ENCODE data around the gene NIP7. TPM values are rescaled to one million over a fixed set of nuclear protein-coding genes. Genes with fewer than 3 reads are reported as not detected.

Gene NIP7
- total RNA-seq, 2 donors from 2014 or later: 11.0 to 33.4 TPM

- no peak overlapping the region for H3K27ac ChIP-seq
- DNase-seq (ENCODE audit: low spot score) (no peak), ATAC-seq (ENCODE audit: insufficient number of reproducible peaks, low FRiP score, low read depth) (no peak)
- H3K4me1 ChIP-seq (ENCODE audit: control insufficient read depth in 1 of 2, low read depth in 2 of 2): no peaks in the 10 kb centered on the region
- peaks cover 14% of the 10 kb centered on the region for H3K36me3 ChIP-seq
- no peak overlapping the region for H3K4me3 ChIP-seq
- TF ChIP-seq, protein P1, sequence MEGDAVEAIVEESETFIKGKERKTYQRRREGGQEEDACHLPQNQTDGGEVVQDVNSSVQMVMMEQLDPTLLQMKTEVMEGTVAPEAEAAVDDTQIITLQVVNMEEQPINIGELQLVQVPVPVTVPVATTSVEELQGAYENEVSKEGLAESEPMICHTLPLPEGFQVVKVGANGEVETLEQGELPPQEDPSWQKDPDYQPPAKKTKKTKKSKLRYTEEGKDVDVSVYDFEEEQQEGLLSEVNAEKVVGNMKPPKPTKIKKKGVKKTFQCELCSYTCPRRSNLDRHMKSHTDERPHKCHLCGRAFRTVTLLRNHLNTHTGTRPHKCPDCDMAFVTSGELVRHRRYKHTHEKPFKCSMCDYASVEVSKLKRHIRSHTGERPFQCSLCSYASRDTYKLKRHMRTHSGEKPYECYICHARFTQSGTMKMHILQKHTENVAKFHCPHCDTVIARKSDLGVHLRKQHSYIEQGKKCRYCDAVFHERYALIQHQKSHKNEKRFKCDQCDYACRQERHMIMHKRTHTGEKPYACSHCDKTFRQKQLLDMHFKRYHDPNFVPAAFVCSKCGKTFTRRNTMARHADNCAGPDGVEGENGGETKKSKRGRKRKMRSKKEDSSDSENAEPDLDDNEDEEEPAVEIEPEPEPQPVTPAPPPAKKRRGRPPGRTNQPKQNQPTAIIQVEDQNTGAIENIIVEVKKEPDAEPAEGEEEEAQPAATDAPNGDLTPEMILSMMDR (IDR thresholded peaks at IDR 0.05): no peak
- no peaks in the 10 kb centered on the region for H3K9me3 ChIP-seq
- no peaks in the 10 kb centered on the region for H3K27me3 ChIP-seq (replicated peaks; ENCODE audit: insufficient read depth)
These were observed 38.4 kb upstream of the NIP7 start for GRCh38 chr16:69301187-69301586.

DNA sequence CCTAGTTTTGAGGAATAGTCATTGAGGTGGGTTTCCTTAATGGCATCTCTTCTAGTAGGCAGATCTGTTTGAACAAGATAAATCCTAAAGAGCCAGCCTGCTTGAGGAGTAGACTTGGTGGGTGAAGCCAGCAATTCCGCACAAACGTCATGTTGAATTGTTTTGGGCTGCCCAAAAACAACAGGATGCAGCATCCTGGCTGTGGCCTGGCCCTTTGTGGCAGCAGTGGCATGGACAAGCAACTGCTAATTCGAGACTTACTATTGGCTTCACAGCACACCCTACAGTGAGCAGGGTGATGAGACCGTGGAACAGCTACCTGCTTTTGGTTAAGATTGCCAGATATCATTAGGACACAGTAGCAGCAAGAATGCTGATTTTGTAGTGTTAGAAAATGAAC lies 37.7 kb upstream of the NIP7 start:
- no peak overlapping the region for H3K27ac ChIP-seq
- TF ChIP-seq, protein P1 (IDR thresholded peaks at IDR 0.05): no peak
- no peaks in the 10 kb centered on the region for H3K9me3 ChIP-seq
- H3K4me3 ChIP-seq: no peak overlapping the region
- peaks cover 14% of the 10 kb centered on the region for H3K36me3 ChIP-seq
- no peaks in the 10 kb centered on the region for H3K27me3 ChIP-seq (replicated peaks; ENCODE audit: insufficient read depth)
- H3K4me1 ChIP-seq (ENCODE audit: control insufficient read depth in 1 of 2, low read depth in 2 of 2): no peaks in the 10 kb centered on the region
- ATAC-seq (ENCODE audit: insufficient number of reproducible peaks, low FRiP score, low read depth) (no peak), DNase-seq (ENCODE audit: low spot score) (no peak)

DNA sequence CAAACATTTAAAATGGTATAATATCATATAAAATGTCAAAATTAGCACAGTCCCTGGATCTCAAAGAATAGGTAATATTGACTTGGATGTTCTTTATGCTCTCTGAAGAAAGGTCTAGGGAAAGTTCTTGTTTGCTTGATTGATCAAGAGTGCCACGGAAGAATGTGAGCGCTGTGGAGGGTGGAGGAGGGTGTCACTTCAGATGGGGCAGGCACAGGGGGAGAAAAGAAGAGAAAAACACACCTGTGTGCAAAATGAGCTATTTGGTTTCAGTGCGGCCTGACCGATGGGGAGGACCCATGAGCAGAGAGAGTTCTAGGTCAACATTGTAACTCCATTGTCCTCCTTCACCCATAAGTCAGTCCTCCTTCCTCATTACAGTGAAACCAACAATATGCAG lies 37.3 kb upstream of the NIP7 start:
- H3K36me3 ChIP-seq: peaks cover 14% of the 10 kb centered on the region
- H3K4me3 ChIP-seq: no peak overlapping the region
- H3K9me3 ChIP-seq: no peaks in the 10 kb centered on the region
- H3K27ac ChIP-seq: no peak overlapping the region
- TF ChIP-seq, protein P1 (IDR thresholded peaks at IDR 0.05): no peak
- DNase-seq (ENCODE audit: low spot score) (no peak), ATAC-seq (ENCODE audit: insufficient number of reproducible peaks, low FRiP score, low read depth) (no peak)
- H3K27me3 ChIP-seq (replicated peaks; ENCODE audit: insufficient read depth): no peaks in the 10 kb centered on the region
- no peaks in the 10 kb centered on the region for H3K4me1 ChIP-seq (ENCODE audit: control insufficient read depth in 1 of 2, low read depth in 2 of 2)

- TF ChIP-seq, protein P1 (IDR thresholded peaks at IDR 0.05): no peak
- H3K9me3 ChIP-seq: no peaks in the 10 kb centered on the region
- H3K27me3 ChIP-seq (replicated peaks; ENCODE audit: insufficient read depth): no peaks in the 10 kb centered on the region
- H3K36me3 ChIP-seq: peaks cover 6% of the 10 kb centered on the region
- no peak overlapping the region for H3K4me3 ChIP-seq
- H3K4me1 ChIP-seq (ENCODE audit: control insufficient read depth in 1 of 2, low read depth in 2 of 2): peaks cover 3 to 5% of the 10 kb centered on the region in 2 donors
- H3K27ac ChIP-seq: no peak overlapping the region
- ATAC-seq (ENCODE audit: insufficient number of reproducible peaks, low FRiP score, low read depth): no peak
- DNase-seq (ENCODE audit: low spot score): no peak
These were observed 33.5 kb upstream of the NIP7 start for GRCh38 chr16:69306031-69306430.

GRCh38 chr16:69307091-69307490 lies 32.5 kb upstream of the NIP7 start:
- DNase-seq (ENCODE audit: low spot score): no peak
- no peaks in the 10 kb centered on the region for H3K27me3 ChIP-seq (replicated peaks; ENCODE audit: insufficient read depth)
- H3K4me3 ChIP-seq: no peak overlapping the region
- H3K36me3 ChIP-seq: peaks cover 6% of the 10 kb centered on the region
- H3K9me3 ChIP-seq: no peaks in the 10 kb centered on the region
- TF ChIP-seq, protein P1 (IDR thresholded peaks at IDR 0.05): no peak
- H3K4me1 ChIP-seq (ENCODE audit: control insufficient read depth in 1 of 2, low read depth in 2 of 2): peaks cover 6 to 9% of the 10 kb centered on the region in 2 donors
- H3K27ac ChIP-seq: no peak overlapping the region
- no peak for ATAC-seq (ENCODE audit: insufficient number of reproducible peaks, low FRiP score, low read depth)
